ELR (cell line): ENCODE results near the gene AKT1.

Experiments
- DNase-seq: peaks from one replicate; pipeline ENCODE4 v3.0.0-alpha.2; 2015; ENCODE audit warnings: low read depth

Gene AKT1

DNA sequence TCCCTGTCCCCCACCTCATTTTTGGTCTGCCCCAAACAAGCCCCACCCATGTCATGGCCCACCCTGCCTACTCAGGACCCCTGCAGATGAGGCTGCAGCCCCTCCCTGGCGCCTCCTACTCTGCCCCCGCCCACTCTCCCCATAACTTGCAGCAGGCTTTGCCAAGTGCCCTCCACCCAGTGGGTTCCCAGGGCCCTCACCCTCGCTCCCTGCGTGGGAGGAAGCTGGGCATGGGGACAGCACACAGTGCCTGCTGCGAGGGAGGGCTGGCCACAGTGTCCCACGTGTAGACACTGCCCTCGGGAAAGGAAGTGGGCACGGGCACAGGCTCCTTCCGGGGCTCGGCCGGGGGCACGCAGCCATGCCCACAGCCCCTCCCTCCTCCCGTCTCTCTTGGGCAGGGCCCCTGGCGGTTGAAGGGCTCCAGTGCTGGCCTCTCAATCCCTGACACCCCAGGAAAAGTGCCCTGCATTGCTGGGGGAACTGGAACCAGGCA is 9.4 kb downstream of the AKT1 start:
- DNase-seq, result no peak

DNA sequence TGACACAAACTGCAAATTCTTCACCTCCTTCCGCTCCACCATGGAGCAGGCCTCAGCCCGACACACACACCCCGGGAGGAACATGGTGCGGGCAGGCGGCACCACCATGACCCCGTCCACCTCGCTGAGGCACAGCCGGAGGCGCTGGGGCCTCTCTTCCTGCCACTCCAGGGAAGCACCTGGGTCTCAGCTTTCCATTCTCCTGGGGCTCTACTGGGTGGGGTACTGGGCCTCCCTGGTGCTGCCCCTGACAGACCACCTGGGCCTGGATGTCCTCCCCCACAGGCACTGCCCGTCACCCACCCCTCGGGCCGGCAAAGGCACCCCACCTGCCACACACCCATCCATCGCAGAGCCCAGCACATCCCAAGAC is 9.9 kb downstream of the AKT1 start:
- DNase-seq, result no peak

DNA sequence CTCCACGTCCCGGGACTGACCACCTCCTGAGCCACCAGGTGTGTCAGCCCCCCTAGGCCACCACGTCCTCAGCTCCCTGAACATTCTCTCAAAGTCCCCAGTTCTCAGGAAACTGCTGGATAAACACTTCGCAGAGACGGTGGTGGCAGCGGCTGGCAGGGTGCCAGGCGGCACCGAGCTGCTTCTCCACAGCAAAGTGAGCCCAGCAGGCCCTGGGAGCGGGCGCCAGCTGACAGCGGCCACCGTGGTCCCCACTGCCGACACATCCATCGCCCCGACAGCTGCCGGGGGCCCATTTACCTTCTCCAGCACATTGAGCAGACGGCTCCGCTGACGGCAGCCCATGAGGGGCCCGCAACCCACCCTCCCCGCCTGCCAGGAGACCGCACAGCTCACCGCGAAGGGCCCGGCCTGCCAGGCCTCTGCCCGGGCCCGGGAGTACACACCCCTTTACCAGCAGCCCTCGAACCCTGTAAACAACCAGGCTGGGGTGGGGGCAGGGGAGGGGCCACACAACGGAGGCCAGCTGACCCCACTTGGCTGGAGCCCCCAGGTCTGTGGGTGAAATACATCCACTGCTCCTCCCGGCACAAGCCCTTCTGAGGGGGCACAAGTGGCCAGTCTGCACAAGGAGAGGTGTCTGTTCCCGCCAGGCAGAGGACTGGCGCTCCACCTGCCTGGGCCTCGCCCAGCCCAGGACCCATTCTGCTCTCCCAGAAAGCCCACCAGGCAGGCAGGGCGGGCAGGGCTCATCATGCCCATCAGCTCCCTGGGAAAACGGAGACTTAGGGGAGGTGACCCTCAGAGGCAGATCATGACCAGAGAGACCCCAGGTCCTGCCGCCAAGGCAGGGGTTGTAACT is 10.5 kb downstream of the AKT1 start:
- no peak for DNase-seq

DNA sequence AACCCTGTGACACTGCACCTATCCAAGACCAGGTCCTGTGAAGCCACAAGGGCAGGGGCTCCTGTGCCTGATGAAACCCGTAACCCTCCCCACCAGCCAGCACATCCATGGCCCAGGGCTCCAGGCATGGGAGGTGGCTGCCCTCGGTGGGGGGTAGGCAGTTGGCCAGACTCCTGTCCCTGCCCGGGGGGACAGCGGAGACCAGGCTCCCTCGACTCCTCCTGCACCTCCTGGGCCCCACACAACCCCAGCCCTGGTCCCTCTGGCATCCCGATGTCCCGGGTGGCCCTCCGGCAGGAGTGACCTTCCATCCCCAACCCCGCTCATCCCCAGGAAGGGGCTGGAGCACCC is 11.4 kb downstream of the AKT1 start:
- no peak for DNase-seq

DNA sequence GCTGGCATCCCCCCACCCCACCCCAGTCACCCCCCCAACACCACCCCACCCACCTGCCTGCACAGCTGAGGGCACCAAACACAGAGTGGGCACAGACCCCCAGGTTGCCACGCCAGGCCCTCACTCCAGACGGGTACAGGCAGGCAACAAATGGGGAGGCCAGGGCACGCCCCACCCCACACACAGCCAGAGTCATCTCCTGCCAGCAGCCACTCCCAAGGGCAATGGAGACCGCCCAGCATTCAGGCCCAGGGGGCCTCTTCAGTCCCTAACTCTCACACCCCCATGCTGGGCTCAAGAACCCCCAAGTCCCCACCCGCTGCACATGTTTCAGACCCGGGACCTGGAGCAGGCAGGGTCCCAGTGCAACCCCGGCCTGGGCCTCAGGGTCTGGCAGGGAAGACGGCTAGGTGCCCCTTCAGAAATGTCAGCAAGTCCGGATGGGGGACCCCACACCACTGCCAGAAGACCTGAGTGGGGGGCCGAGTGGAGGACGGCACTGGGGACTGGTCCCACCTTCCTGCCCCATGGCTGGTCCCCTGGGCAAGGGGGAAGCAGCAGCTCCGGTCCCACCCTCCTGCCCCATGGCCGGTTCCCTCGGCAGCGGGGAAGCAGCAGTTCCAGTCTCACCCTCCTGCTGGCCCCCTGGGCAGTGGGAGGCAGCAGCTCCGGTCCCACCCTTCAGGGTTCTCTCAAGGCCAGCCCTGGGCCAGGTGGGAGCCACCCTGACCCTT is 11.9 kb downstream of the AKT1 start:
- DNase-seq, result no peak

DNA sequence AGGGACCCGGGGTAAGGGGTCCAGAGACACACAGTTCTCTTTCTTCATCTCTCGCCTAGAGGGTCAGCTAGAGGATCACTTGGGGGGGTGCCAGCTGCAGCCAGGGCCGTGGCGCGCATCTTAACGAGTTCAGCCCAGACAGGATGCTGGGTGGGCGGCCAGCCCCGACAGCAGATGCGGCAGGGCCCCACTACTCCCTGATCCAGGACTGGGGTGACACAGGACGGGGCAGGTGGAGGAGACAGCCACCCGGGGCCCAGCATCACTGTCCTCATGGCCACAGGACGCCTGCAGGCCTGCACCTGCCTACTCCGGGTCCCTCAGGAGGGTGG is 12.8 kb downstream of the AKT1 start:
- no peak for DNase-seq

DNA sequence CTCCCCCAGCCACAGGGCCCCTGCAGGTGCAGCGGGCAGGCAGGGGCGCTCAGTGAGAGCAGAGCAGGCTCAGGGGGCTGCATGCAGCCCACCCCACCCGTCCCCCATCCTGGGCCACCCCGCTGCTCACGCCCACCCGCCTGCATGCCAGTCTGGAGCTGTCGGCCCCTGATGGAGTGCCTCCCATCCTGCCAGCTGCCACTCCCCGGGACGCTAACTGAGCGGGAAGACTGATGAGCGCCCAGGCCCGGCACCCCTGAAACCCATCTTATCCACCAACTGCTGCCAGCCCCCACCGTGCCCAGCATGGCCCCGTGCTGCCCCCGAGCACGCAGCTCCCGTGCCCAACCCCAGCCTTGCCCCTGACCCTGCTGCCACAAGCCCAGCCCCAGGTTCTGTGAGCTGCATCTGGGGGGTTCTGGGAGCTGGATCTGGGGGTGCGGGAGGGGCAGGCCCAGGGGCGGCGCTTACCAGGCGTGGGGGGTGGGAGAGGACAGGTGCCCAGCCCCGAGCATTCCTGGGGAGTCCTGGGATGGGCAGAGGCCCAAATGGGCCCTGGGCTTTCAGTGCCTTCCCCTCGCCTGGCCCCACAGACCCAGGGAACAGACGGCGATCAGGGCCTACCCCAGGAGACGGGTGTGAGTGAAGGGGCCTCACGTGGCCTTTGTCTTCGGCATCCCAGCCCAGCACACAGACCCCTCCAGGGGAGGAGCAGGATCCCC is 13.3 kb downstream of the AKT1 start:
- no peak for DNase-seq

DNA sequence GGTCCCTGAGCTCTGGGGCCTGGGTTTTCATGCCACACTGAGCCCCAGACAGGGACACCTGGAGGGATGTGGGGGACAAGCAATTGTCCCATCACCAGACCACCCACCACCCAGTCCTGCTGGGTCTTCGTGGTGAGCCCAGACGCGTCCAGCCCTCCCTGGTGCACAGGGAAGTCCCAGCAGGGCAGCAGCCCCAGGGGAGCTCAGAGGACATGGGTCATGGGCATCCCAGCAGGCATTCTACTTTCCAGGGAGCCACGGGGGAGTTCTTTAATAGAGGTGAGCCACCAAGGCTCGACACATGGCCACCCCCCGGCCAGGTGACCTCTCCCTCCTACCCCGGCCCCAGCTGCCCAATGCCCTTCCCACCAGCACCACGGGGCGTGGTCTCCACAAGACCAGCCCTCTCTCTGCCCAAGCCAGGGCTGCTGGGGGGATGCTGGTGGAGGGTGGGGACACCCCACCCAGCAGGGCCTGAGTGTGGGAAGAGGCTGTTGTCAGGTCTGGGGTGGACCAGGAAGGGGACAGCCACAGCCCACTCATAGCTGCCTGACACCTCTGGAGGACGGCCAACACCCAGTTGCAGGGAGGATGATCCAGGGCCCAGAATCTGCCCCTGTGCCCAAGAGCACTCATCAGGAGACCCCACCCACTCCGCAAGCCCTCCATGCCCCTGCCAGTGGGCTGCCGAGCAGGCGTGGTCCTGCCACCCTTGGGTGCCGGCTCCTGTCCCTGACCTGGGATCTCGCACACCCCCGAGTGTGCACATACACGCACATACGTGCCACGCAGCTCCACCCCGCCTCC is 14.1 kb downstream of the AKT1 start:
- no peak for DNase-seq

DNA sequence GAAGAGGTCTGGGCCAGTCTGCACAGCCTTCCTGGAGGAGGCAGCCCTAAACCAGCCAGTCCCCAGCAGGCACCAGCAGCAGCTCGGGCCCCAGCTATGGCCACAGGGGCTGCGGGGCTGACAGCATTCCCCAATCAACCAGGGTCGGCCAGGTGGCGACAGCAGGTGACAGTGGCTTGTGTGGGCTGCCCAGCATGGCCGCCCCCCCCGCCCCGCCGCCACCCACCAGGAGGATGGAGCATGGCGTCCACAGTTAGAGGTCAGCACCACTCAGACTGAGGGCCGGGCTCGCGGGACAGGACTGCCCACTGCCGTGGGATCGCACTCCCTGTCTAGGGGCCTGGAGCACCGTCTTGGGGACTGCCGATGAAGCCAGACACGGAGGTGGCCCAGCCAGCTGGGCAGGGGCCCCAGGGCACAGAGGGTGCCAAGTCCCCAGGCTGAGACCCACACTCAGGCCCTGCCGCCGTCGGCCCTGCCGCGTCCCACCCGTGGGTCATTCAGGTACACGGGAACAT is 15.0 kb downstream of the AKT1 start:
- DNase-seq, result no peak

DNA sequence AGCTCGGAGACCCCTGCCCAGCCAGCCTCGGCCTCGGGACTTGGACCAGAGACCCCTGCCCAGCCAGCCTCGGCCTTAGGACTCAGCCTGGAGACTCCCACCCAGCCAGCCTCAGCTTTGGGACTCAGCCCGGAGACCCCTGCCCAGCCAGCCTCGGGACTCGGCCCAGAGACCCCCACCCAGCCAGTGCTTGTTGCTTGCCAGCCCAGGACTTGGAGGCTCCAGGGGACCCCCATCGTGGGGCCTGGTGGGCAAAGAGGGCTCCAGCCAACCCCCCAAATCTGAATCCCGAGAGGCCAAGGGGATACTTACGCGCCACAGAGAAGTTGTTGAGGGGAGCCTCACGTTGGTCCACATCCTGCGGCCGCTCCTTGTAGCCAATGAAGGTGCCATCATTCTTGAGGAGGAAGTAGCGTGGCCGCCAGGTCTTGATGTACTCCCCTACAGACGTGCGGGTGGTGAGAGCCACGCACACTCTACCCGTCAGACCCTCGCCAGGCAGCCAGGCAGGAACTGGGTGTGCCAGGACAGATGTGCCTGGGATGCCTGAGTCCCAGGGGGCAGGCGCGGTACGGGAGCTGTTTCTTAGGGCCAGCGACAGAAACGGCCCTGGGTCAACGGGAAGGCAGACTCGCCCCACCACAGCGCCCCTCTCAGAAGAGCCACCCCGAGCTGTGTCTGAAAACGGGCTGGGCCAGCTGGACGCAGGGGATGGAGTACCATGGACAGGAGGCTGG is 15.6 kb downstream of the AKT1 start:
- DNase-seq, result no peak

DNA sequence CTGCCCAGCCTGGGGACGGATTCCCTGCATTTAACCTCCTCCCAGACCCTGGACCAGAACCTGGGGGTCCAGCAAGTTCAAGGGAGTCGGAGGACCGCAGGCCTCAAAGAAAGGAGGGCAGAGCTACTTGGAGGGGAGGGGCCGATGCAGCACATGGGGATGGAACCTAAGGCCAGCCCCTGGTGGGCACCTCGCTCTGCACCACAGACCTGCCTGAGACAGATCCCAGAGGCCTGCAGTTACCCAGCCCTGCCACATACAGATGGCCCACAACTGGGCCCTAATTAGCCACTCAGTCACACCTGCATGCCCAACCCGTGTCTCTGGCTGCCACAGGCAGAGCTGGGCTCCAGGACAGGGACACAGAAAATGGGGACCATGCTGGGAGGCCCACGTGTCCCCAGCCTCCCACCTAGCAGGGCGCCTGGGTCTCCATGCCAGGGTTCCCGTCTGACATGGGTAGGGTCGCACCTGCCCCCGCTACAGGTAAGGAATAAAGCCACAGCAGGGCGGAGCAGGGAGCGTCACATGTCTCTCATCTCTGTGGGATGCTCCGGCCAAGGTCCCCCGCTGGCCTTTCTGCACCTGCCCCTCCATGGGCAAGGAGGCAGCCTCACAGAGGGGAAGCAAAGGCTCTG is 16.7 kb downstream of the AKT1 start:
- DNase-seq, result no peak

DNA sequence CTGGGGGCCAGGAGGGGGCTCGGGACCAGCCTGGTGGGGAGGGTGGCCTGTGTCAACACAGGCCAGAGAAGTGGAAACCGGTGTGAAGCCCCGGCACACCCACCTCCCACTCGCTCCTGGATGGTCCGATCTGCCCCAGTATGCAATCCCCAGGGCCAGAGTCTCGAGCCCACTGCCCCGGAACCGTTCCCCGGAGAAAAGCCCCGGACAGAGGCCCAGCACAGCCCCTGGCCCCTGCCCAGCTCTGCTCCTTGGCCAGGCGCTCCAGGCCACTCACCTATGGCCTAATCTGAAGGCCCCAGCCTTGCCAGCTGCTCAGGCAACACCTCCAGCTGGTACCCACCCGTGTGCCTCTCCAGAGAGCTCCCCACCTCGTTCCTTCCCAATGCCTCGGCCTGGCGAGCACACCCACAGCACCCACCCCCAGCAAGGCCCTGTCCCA is 17.7 kb downstream of the AKT1 start:
- DNase-seq, result no peak

DNA sequence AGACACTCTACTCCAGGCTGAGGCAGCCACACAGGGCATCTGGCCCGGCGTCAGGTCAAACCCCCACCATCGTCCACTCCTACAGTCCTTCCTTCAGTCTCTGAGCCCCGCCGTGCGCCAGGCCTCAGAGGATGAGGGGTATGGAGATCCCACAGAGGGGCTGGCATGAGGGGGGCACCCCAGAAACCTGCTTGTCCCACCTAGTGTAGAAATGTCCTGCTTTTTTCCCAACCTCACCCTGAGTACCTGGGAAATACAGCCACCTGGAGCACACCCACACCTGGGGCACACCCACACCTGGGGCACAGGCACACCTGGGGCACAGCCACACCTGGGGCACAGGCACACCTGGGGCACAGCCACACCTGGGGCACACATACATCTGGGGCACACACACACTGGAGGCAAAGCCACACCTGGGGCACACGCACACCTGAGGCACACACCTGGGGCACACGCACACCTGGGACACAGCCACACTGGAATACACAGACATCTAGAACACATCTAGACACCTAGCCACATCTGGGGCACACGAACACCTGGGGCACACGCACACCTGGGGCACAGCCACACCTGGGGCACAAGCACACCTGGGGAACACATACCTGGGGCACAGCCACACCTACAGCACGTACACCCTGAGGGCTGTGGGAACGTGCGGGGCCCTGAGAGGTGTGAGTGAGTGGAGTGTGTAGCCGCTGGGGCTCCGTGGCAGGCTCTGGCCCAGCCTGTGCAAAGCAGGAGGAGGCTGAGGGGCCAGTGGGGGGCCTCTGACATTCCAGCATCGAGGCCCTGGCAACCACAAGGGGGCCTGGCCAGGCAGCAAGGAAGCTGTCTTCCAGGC is 18.4 kb downstream of the AKT1 start:
- DNase-seq, result no peak

DNA sequence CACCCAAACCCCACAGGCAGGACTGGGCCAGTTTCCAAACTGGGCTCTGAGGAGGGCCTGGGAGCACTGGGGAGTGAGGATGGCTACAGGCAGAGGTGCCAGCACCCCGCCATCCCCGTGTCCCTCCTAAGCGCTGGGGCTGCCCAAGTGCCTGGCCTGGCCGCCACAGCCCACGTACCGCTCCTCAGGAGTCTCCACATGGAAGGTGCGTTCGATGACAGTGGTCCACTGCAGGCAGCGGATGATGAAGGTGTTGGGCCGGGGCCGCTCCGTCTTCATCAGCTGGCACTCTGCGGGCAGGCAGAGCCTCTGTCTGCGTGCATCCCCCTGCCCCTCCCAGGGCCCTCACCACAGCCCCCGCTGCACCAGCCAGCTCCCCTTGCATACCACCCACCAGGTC is 19.1 kb downstream of the AKT1 start:
- DNase-seq, result no peak

DNA sequence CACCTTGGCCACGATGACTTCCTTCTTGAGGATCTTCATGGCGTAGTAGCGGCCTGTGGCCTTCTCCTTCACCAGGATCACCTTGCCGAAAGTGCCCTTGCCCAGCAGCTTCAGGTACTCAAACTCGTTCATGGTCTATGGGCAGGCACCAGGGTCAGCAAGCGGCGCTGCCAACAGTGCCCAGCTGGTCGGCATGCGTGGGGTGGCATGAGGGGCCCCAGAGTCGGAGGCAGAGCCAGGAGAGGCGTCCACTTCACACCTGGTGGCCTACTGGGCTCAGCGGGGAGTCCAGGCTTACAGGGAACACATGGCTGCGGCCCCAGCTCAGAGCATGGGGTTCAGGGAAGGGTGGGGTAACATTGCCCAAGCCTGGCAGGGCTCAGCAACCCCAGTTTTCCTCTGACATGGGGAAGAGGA is 20.5 kb downstream of the AKT1 start:
- no peak for DNase-seq

DNA sequence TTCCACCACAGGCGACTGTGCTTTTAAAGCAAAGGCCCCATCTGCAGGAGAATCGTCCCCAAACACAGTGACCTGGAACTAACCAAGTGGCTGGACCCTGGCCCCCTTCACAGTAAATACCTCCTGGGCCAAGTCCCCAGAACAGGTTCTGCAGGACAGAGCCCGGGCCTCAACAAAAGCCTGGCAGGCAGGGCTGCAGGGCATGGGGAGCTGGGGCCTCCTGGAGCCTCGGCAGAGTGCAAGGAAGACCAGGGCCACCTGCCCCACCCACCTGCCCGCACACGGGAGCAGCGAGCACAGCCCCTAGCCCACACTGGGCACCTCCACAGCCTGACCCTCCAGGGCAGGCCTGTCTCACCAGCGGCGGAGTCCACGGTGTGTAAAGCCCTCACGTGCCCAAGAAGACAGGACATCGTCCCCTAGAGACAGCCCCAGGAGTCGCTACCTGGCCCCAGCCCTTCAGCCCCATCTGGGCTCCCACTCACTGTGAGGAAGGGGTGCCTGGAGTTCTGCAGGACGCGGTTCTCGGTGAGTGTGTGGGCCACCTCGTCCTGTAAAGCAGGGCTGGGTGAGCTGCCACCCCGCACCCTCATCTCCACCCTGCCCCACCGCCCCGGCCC is 21.0 kb downstream of the AKT1 start:
- no peak for DNase-seq

DNA sequence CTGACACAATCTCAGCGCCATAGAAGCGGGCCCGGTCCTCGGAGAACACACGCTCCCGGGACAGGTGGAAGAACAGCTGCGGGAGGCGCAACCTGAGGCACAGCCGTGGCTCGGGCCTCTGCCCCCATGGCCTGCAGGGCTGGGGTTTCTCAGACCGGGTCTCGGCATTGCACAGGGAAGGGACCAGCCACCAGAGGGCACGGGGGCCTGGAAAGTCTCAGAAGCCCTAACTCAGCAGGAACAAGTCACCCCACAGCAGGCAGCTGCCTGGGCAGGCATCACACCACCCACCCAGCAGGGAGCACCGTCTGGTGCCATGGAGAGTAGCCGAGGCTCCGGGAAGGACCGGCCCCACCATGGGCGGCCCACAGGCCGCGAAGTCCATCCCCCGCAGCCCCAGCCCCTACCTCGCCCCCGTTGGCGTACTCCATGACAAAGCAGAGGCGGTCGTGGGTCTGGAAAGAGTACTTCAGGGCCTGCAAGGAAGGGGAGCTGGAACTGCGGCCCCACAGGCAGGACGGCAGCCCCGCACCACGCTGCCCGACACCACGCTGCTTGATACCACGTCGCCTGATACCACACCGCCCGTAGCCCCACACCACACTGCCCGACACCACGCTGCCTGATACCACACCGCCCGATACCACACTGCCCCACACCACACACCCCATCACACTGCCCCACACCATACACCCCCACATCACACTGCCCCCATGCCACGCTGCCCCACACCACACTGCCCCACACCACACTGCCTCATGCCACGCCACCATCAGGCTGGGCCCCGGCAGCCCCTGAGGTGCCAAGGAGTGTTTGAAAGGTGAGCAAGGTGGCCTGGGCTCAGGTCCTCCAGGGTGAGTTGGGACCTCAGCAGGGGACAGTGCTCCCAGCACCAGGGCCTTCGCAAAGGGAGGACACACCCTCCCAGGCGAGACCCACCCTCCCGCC is 21.8 kb downstream of the AKT1 start:
- DNase-seq, result no peak
